ENCODE results near the gene KLHDC2. TPM values are rescaled to one million over a fixed set of nuclear protein-coding genes. Genes with fewer than 3 reads are reported as not detected.
A peak's percentile ranks its signal among the peaks of the same experiment; 100 is the strongest.
"Not testable (repeated sequence)": the region's sequence is repeated elsewhere in the genome, so short reads cannot be mapped to it uniquely, and the experiment has no call there.

The KLHDC2 gene, protein sequence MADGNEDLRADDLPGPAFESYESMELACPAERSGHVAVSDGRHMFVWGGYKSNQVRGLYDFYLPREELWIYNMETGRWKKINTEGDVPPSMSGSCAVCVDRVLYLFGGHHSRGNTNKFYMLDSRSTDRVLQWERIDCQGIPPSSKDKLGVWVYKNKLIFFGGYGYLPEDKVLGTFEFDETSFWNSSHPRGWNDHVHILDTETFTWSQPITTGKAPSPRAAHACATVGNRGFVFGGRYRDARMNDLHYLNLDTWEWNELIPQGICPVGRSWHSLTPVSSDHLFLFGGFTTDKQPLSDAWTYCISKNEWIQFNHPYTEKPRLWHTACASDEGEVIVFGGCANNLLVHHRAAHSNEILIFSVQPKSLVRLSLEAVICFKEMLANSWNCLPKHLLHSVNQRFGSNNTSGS
- total RNA-seq (2021) = 45.3 and 45.8 TPM in 2 replicates
- percentile 69 among the genes with signal in this experiment for Bru-seq, nascent RNA
- percentile 69 among the genes with signal in this experiment for BruChase-seq, experiment 1, labeled RNA remaining after a 2-hour chase
- percentile 76 among the genes with signal in this experiment for BruChase-seq, experiment 2, labeled RNA remaining after a 6-hour chase
- long read RNA-seq, full-length matches to known transcripts = 181 of 222 reads
- long read RNA-seq, partial matches to known transcripts = 16 of 222 reads
- long read RNA-seq, other reads (novel, unspliced or antisense) = 25 of 222 reads

DNA sequence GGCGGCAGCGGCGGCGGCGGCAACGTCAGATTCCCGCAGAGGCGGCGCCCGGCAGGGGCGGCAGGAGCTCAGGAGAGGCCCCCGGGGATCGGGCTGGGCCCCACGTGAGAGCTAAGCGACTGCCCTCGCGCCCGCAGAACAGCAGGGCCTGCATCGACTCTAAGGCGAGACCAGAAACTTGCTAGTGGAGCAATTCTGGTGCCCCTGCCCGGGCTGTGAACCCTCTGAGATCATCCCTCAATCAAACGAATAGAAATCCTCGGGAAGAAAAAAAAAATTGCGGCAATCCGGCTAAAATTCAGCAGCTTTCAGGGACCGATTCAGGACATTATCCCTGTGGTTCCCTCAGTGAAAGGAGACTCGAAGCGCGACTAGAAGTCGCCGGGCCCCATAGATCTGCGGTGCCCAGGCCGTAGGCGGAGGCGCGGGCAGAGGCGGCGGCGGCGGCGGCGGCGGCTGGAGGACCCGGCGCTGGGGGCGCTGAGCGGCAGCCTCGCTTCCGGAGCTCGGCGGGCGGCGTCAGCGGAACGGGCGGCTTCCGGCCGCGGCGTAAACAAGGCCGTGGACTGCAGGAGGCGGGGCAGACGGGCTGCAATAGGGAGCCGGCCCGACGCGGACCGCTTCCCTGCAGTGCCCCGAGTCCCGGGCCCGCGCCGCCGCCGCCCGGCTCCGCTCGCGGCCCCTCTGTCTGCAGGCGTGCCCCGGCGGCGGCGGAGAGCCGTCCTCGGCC lies at the start of gene KLHDC2:
Gene KLHDC2, plus strand, starts transcription at position 583 of the 730 bp plus-strand sequence. CDS start 316 bp downstream, outside the sequence.
- peak within 1 kb of the TSS; percentile 84 for H3K4me2 ChIP-seq
- peaks cover 36% of the 10 kb centered on the region for H3K4me1 ChIP-seq (replicated peaks; ENCODE audit: insufficient read depth)
- no peaks in the 10 kb centered on the region for H3K9me3 ChIP-seq (ENCODE audit: insufficient read depth, low read depth)
- H3K27ac ChIP-seq = peak within 1 kb of the TSS; percentile 84
- ChIA-PET POLR2A (ENCODE audit: unreplicated experiment) (interaction anchor here (0.5 to 1.1 kb wide), 11 partner anchors 20 to 1192 kb away, joined by 3 to 9 read pairs (median 6); partner anchors contain the start of genes DNAAF2, NEMF and RPL36AL), CTCF (interaction anchor here (0.6 to 1.1 kb wide), 8 partner anchors 75 to 1379 kb away, joined by 3 to 11 read pairs (median 5); partner anchors contain the start of gene KLHDC1)
- H3K79me2 ChIP-seq (ENCODE audit: low read depth) = peaks cover 46% of the 10 kb centered on the region
- H4K20me1 ChIP-seq (ENCODE audit: insufficient read depth) = peaks cover 11% of the 10 kb centered on the region; the same call in 1 of the 2 replicates
- TSS peak; percentile 95 for BruUV-seq (replicated peaks)
- intact Hi-C loops (cut with micrococcal nuclease; ENCODE audit: unreplicated experiment) = loop anchor here (1.0 kb wide), 2 partner anchors 74 to 79 kb away; partner anchors contain the start of genes KLHDC1 and POLE2
- TF ChIP-seq, protein P1, sequence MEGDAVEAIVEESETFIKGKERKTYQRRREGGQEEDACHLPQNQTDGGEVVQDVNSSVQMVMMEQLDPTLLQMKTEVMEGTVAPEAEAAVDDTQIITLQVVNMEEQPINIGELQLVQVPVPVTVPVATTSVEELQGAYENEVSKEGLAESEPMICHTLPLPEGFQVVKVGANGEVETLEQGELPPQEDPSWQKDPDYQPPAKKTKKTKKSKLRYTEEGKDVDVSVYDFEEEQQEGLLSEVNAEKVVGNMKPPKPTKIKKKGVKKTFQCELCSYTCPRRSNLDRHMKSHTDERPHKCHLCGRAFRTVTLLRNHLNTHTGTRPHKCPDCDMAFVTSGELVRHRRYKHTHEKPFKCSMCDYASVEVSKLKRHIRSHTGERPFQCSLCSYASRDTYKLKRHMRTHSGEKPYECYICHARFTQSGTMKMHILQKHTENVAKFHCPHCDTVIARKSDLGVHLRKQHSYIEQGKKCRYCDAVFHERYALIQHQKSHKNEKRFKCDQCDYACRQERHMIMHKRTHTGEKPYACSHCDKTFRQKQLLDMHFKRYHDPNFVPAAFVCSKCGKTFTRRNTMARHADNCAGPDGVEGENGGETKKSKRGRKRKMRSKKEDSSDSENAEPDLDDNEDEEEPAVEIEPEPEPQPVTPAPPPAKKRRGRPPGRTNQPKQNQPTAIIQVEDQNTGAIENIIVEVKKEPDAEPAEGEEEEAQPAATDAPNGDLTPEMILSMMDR (conservative IDR thresholded peaks at IDR 0.05) = 0 out of 2 replicates have a peak, but pooled peaks have one; percentile 10
- no peak for TF ChIP-seq EZH2 (IDR thresholded peaks at IDR 0.05; ENCODE audit: low read depth)
- DNase-seq = peak; percentile 71 to 90
- H3K9me2 ChIP-seq (ENCODE audit: insufficient read depth) = no peaks in the 10 kb centered on the region
- peak within 1 kb of the TSS; percentile 99 for H2AFZ ChIP-seq
- H3K4me3 ChIP-seq = peak within 1 kb of the TSS; percentile 100
- peaks cover 5% of the 10 kb centered on the region; the same call in 1 of the 2 replicates for H3K36me3 ChIP-seq (ENCODE audit: low read depth)
- H3K27me3 ChIP-seq (ENCODE audit: insufficient read depth, low read depth) = no peaks in the 10 kb centered on the region
- H3F3A ChIP-seq (ENCODE audit: insufficient read depth, low read depth) = peaks cover 45% of the 10 kb centered on the region

DNA sequence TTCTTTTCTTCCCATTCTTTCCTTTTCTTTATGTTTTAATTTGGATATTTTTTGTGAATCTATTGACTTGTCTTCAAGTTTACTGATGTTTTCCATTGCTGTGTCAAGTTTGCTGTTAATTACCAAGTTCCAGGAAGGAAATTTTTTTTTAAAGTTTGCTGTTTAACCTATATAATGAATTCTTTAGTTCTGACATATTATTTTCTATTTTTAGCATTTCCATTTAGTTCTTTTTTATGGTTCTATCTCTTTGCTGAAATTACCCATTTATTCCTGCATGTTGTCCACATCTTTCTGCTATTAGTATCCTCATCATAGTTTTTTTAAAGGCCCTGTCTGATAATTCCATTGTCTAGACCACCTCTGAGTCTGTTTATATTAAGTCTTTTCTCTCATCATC lies 47.2 kb upstream of the KLHDC2 start:
- intact Hi-C loops (cut with micrococcal nuclease; ENCODE audit: unreplicated experiment) = no loop called here
- H2AFZ ChIP-seq = no peak overlapping the region
- no peaks in the 10 kb centered on the region for H3K36me3 ChIP-seq (ENCODE audit: low read depth)
- no peak for TF ChIP-seq EZH2 (IDR thresholded peaks at IDR 0.05; ENCODE audit: low read depth)
- TF ChIP-seq, protein P1 (conservative IDR thresholded peaks at IDR 0.05) = no peak
- H3K4me3 ChIP-seq = no peak overlapping the region
- H3K27ac ChIP-seq = no peak overlapping the region
- H3K4me2 ChIP-seq = no peak overlapping the region
- H3K9me3 ChIP-seq (ENCODE audit: insufficient read depth, low read depth) = no peaks in the 10 kb centered on the region; the same call in 1 of the 2 replicates
- no peaks in the 10 kb centered on the region for H4K20me1 ChIP-seq (ENCODE audit: insufficient read depth)
- H3K27me3 ChIP-seq (ENCODE audit: insufficient read depth, low read depth) = no peaks in the 10 kb centered on the region
- POLR2A ChIA-PET (ENCODE audit: unreplicated experiment) = no interaction called here
- H3K9me2 ChIP-seq (ENCODE audit: insufficient read depth) = no peaks in the 10 kb centered on the region
- no peaks in the 10 kb centered on the region for H3F3A ChIP-seq (ENCODE audit: insufficient read depth, low read depth)
- CTCF ChIA-PET = no interaction called here
- no peak for DNase-seq
- no TSS peak for BruUV-seq (replicated peaks)
- H3K79me2 ChIP-seq (ENCODE audit: low read depth) = no peaks in the 10 kb centered on the region
- no peaks in the 10 kb centered on the region for H3K4me1 ChIP-seq (replicated peaks; ENCODE audit: insufficient read depth)

DNA sequence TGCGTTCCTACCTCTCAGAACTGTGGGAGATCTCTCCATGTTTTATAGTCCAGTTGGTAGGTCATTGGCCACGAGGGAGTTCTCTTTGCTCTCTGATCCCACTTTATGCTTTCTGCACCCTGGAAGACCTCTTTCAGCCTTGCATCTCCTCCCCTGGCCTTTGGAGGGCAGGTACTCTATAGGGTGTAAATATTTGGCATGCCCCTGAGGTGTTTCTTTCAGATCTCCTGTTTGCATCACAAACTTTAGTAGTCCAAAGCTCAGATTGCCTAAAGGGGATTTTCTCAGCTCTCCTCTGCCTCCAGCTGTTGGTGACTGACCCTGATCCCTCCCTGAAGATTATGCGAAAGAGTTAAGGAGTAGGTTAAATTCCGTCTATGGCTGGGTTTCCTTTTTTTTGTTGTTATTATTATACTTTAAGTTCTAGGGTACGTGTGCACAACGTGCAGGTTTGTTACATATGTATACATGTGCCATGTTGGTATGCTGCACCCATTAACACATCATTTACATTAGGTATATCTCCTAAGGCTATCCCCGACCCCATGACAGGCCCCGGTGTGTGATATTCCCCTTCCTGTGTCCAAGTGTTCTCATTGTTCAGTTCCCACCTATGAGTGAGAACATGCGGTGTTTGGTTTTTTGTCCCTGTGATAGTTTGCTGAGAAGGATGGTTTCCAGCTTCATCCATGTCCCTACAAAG lies 46.1 kb upstream of the KLHDC2 start:
- H3K9me3 ChIP-seq (ENCODE audit: insufficient read depth, low read depth); H3K27me3 ChIP-seq (ENCODE audit: insufficient read depth, low read depth); intact Hi-C loops (cut with micrococcal nuclease; ENCODE audit: unreplicated experiment); H3K27ac ChIP-seq; H3K4me3 ChIP-seq; H2AFZ ChIP-seq; BruUV-seq (replicated peaks); H4K20me1 ChIP-seq (ENCODE audit: insufficient read depth); H3F3A ChIP-seq (ENCODE audit: insufficient read depth, low read depth); POLR2A ChIA-PET (ENCODE audit: unreplicated experiment); H3K79me2 ChIP-seq (ENCODE audit: low read depth); H3K36me3 ChIP-seq (ENCODE audit: low read depth); H3K4me1 ChIP-seq (replicated peaks; ENCODE audit: insufficient read depth); H3K9me2 ChIP-seq (ENCODE audit: insufficient read depth); DNase-seq; CTCF ChIA-PET; H3K4me2 ChIP-seq: not testable (repeated sequence)
